Mesenchymal stem cell (in vitro differentiated cells and primary cell): ENCODE data around the gene HLA-DMA.

ENCODE experiments used
- DNase-seq: peaks from one replicate; pipeline ENCODE4 v3.0.0-alpha.2; 2013
- H2AFZ ChIP-seq: one replicate; pipeline ENCODE4 v1.6.1; 2013; ENCODE audit warnings: low read depth, mild to moderate bottlenecking, control low read depth, inconsistent platforms, low read length, moderate library complexity
- H2AK5ac ChIP-seq: 2 replicates; pipeline ENCODE4 v1.6.1; 2013; ENCODE audit warnings: low read length, moderate library complexity, mild to moderate bottlenecking, inconsistent platforms; ENCODE audit not compliant: severe bottlenecking
- H2BK120ac ChIP-seq: one replicate; pipeline ENCODE4 v1.6.1; 2013; ENCODE audit warnings: low read depth, mild to moderate bottlenecking, inconsistent platforms, low read length, moderate library complexity
- H2BK12ac ChIP-seq, 2 experiments: one replicate each; pipeline ENCODE4 v1.6.1; 2013; ENCODE audit warnings: inconsistent platforms in 2 of 2, low read length in 2 of 2, mild to moderate bottlenecking in 2 of 2, moderate library complexity in 2 of 2, control low read depth in 1 of 2
- H2BK15ac ChIP-seq: one replicate; pipeline ENCODE4 v1.6.1; 2013; ENCODE audit warnings: mild to moderate bottlenecking, low read depth, inconsistent platforms; ENCODE audit not compliant: poor library complexity, severe bottlenecking
- H2BK5ac ChIP-seq: 2 replicates; pipeline ENCODE4 v1.6.1; 2013; ENCODE audit warnings: low read depth, mild to moderate bottlenecking, low read length, control low read depth, inconsistent platforms; ENCODE audit not compliant: poor library complexity, severe bottlenecking
- H3K14ac ChIP-seq, 2 experiments: one replicate each; pipeline ENCODE4 v1.6.1; 2013; ENCODE audit warnings: inconsistent platforms in 2 of 2, low read length in 2 of 2, control low read depth in 1 of 2, mild to moderate bottlenecking in 1 of 2, moderate library complexity in 1 of 2
- H3K18ac ChIP-seq, 2 experiments: one replicate each; pipeline ENCODE4 v1.6.1; 2013; ENCODE audit warnings: inconsistent platforms in 2 of 2, low read length in 2 of 2, control low read depth in 1 of 2, low read depth in 1 of 2, mild to moderate bottlenecking in 1 of 2
- H3K23ac ChIP-seq, 2 experiments: one replicate each; pipeline ENCODE4 v1.6.1; 2013; ENCODE audit warnings: inconsistent platforms in 2 of 2, low read length in 2 of 2, mild to moderate bottlenecking in 2 of 2, moderate library complexity in 2 of 2, control low read depth in 1 of 2
- H3K27ac ChIP-seq: 2 replicates; pipeline ENCODE4 v1.5.1; 2013; ENCODE audit warnings: mild to moderate bottlenecking, moderate library complexity, low read length, control low read depth, inconsistent platforms; ENCODE audit not compliant: poor library complexity, severe bottlenecking
- H3K27me3 ChIP-seq, 2 experiments: 2 replicates each; pipeline versions ENCODE4 v1.6.1 to v1.7.0; 2013; ENCODE audit warnings: low read length in 2 of 2, mild to moderate bottlenecking in 2 of 2, moderate library complexity in 2 of 2, control low read depth in 1 of 2, inconsistent platforms in 1 of 2; ENCODE audit not compliant: control insufficient read depth in 1 of 2, insufficient read depth in 1 of 2
- H3K36me3 ChIP-seq, 2 experiments: 2 replicates each; pipeline versions ENCODE4 v1.6.1 to v1.7.0; 2013; ENCODE audit warnings: low read length in 2 of 2, control low read depth in 1 of 2, inconsistent platforms in 1 of 2, low read depth in 1 of 2, mild to moderate bottlenecking in 1 of 2; ENCODE audit not compliant: insufficient read depth in 2 of 2, control insufficient read depth in 1 of 2
- H3K4ac ChIP-seq, 2 experiments: one replicate each; pipeline ENCODE4 v1.6.1; 2013; ENCODE audit warnings: inconsistent platforms in 2 of 2, low read length in 2 of 2, mild to moderate bottlenecking in 2 of 2, moderate library complexity in 2 of 2, control low read depth in 1 of 2, low read depth in 1 of 2
- H3K4me1 ChIP-seq: 2 replicates; pipeline ENCODE4 v1.6.1; 2013; ENCODE audit warnings: low read depth, low read length, control low read depth; ENCODE audit not compliant: control insufficient read depth, insufficient read depth
- H3K4me2 ChIP-seq: 2 replicates; pipeline ENCODE4 v1.6.1; 2013; ENCODE audit warnings: low read length, mild to moderate bottlenecking, inconsistent platforms; ENCODE audit not compliant: poor library complexity, severe bottlenecking
- H3K4me3 ChIP-seq, 2 experiments: 2 replicates each; pipeline versions ENCODE4 v1.5.1 to v1.7.0; 2013; ENCODE audit warnings: low read length in 2 of 2, mild to moderate bottlenecking in 2 of 2, control low read depth in 1 of 2, low read depth in 1 of 2; ENCODE audit not compliant: insufficient read depth in 1 of 2
- H3K79me1 ChIP-seq: replicated peaks from 2 replicates; pipeline ENCODE4 v1.6.1; 2013; ENCODE audit warnings: mild to moderate bottlenecking, control low read depth, low read length, inconsistent platforms; ENCODE audit not compliant: poor library complexity, severe bottlenecking
- H3K9ac ChIP-seq: 2 replicates; pipeline ENCODE4 v1.7.0; 2013; ENCODE audit warnings: mild to moderate bottlenecking, low read length, moderate library complexity
- H3K9me3 ChIP-seq: 2 replicates; pipeline ENCODE4 v1.7.0; 2013; ENCODE audit warnings: mild to moderate bottlenecking, low read length; ENCODE audit not compliant: control insufficient read depth
- H4K8ac ChIP-seq: one replicate; pipeline ENCODE4 v1.6.1; 2013; ENCODE audit warnings: inconsistent platforms, mild to moderate bottlenecking, low read length, moderate library complexity
- H4K91ac ChIP-seq: one replicate; pipeline ENCODE4 v1.6.1; 2013; ENCODE audit warnings: mild to moderate bottlenecking, low read length, inconsistent platforms
- WGBS: methylation state at CpG from one replicate; pipeline ENCODE4 v1.1.7; 2013; ENCODE audit warnings: mixed read lengths; 5-methylcytosine and 5-hydroxymethylcytosine counted together

The HLA-DMA gene

DNA sequence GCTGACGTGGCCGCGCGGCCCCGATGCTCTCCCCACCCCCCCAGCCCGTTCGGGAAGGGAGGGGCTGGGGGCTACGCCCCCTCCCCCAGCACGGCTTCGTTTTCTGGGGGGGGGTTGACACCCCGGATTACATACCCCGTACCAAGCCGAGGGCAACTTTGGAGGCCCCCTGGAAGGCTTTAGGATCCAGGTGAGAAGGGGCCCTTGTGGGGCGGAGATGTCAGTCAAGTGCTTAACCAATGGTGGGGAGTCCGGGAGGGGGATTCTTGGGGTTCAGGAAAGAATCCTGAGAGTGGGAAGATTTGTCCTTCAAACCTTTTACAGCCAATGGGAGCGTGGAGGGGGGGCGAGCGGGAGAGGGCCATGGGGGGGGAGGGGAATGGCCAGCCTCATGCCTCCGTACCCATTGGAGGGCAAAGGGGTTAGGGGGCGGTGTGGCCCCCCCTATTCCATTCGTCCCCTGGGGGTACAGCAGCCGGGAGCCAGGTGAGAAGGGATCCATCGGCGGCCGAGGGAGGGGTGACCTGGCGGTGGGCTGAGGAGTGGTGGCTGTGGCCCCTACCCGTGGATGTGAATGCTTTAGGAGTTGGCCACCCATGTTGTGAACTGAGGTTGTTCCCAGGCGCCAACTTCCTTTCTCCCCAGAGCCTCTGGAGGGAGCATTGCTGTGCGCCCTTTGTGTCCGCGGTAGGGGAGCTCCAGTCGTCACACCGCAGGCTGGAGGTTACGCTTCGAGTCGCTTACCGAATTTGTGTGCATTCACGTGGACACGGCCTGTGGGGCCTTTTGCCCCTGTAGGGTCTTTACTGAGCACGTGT, 16.2 kb upstream of the HLA-DMA start:
- Histone ChIP-seq H3K9ac (peak overlapping the region; percentile 100), H2AFZ (no peak overlapping the region), H2BK12ac (peak overlapping the region; percentile 14 to 99), H4K8ac (peak overlapping the region; percentile 100), H4K91ac (peak overlapping the region; percentile 98), H3K79me1 (peaks cover 3% of the 10 kb centered on the region), H3K27me3 (no peaks in the 10 kb centered on the region), H3K4me3 (peak overlapping the region; percentile 69 to 96), H3K36me3 (peaks cover 9 to 15% of the 10 kb centered on the region in 2 experiments), H3K4me1 (peaks cover 4% of the 10 kb centered on the region), H3K9me3 (no peaks in the 10 kb centered on the region), H2AK5ac (peak overlapping the region; percentile 97), H2BK15ac (peak overlapping the region; percentile 83), H3K27ac (peak overlapping the region; percentile 99), H3K4me2 (peak overlapping the region; percentile 67), H3K18ac (peak overlapping the region; percentile 99 to 100), H3K23ac (peak overlapping the region; percentile 81 to 90), H2BK120ac (peak overlapping the region; percentile 100), H3K14ac (peak overlapping the region in 1 of 2 experiments; percentile 98), H3K4ac (peak overlapping the region; percentile 99 to 100), H2BK5ac (peak overlapping the region; percentile 92)
- peak; percentile 93 for DNase-seq
- under 1% methylated on average over 40 of the region's 40 CpGs for WGBS

- H2AK5ac ChIP-seq, result peak within 1 kb of the TSS; percentile 97
- H3K9me3 ChIP-seq, result no peaks in the 10 kb centered on the region
- H3K27me3 ChIP-seq, result no peaks in the 10 kb centered on the region
- peaks cover 4% of the 10 kb centered on the region for H3K4me1 ChIP-seq
- peak within 1 kb of the TSS; percentile 83 for H2BK15ac ChIP-seq
- H3K9ac ChIP-seq, result peak within 1 kb of the TSS; percentile 100
- under 1% methylated on average over 32 of the region's 62 CpGs for WGBS
- peak within 1 kb of the TSS; percentile 14 to 99 for H2BK12ac ChIP-seq
- peak within 1 kb of the TSS; percentile 92 for H2BK5ac ChIP-seq
- H3K27ac ChIP-seq, result peak within 1 kb of the TSS; percentile 99
- H3K79me1 ChIP-seq, result peaks cover 5% of the 10 kb centered on the region
- H3K4ac ChIP-seq, result peak within 1 kb of the TSS; percentile 99 to 100
- peak within 1 kb of the TSS; percentile 81 to 90 for H3K23ac ChIP-seq
- H3K18ac ChIP-seq, result peak within 1 kb of the TSS; percentile 99 to 100
- peak; percentile 97 for DNase-seq
- H2AFZ ChIP-seq, result no peak within 1 kb of the TSS
- H3K4me2 ChIP-seq, result peak within 1 kb of the TSS; percentile 78
- peak within 1 kb of the TSS in 1 of 2 experiments; percentile 98 for H3K14ac ChIP-seq
- peaks cover 9% of the 10 kb centered on the region in 2 experiments for H3K36me3 ChIP-seq
- H4K91ac ChIP-seq, result peak within 1 kb of the TSS; percentile 98
- H4K8ac ChIP-seq, result peak within 1 kb of the TSS; percentile 100
- H3K4me3 ChIP-seq, result peak within 1 kb of the TSS; percentile 69 to 96
- peak within 1 kb of the TSS; percentile 100 for H2BK120ac ChIP-seq
These were observed 15.4 kb upstream of the HLA-DMA start, which contains the start of gene BRD2 for GRCh38 chr6:32968093-32968866. Gene BRD2 (plus strand): TSS chr6:32968594. CDS start chr6:32972899, 4,305 bp downstream.

GRCh38 chr6:32967151-32968091, 14.5 kb upstream of the HLA-DMA start:
- Histone ChIP-seq H3K14ac (peak overlapping the region in 1 of 2 experiments; percentile 68), H4K91ac (peak overlapping the region; percentile 55), H2BK5ac (no peak overlapping the region), H3K4me1 (peaks cover 4% of the 10 kb centered on the region), H3K4me3 (peak overlapping the region; percentile 69 to 96), H2AFZ (no peak overlapping the region), H2BK15ac (peak overlapping the region; percentile 60), H3K27ac (peak overlapping the region; percentile 57), H2AK5ac (no peak overlapping the region), H2BK12ac (no peak overlapping the region), H3K9ac (peak overlapping the region; percentile 100), H3K79me1 (peaks cover 5% of the 10 kb centered on the region), H2BK120ac (peak overlapping the region; percentile 92), H3K23ac (no peak overlapping the region), H3K18ac (peak overlapping the region in 1 of 2 experiments; percentile 94), H3K9me3 (no peaks in the 10 kb centered on the region), H4K8ac (peak overlapping the region; percentile 20), H3K27me3 (no peaks in the 10 kb centered on the region), H3K36me3 (peaks cover under 1 to 1% of the 10 kb centered on the region in 2 experiments), H3K4me2 (peak overlapping the region; percentile 78), H3K4ac (peak overlapping the region; percentile 29 to 71)
- peak; percentile 67 for DNase-seq
- WGBS, result 11% methylated on average over 15 of the region's 16 CpGs
